Measurements from ENCODE around the gene STXBP6.

DNA sequence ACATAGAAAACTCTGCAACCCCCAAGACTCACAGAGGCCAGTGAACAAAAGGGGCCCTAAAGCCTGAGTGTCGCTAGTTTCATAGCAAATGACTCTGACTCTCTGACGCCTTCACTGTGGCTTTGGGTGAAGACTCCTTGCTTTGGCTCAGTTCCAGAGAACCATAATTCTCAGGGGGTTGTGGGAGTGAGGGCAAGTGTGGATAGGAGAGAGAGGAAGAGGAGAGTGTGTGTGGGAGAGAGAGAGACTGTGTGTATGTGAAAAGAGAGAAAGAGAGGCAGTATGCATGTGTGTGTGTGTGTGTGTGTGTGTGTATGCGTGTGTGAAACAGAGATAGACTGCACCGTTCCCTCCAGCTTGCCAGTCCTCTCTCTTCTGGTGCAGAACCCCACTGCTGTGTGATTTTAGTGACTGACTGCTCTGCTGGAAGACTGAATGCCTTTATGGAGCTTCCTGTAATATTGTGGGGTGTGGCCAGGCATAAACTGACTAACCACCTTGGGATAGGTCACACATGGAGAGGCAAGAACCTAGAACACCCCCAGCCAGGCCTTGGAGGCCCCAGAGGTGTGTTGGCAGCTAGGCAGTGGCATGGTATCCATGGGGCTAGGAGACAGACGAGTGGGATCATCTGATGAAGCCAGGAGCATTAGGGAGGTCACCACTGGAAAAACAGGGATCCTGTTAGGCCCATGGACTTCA, 45.9 kb upstream of the STXBP6 start:
- no peak for TF ChIP-seq EZH2 (IDR thresholded peaks at IDR 0.05; ENCODE audit: borderline replicate concordance, low read depth, low read length, poor library complexity, severe bottlenecking)
- TF ChIP-seq, protein P1, sequence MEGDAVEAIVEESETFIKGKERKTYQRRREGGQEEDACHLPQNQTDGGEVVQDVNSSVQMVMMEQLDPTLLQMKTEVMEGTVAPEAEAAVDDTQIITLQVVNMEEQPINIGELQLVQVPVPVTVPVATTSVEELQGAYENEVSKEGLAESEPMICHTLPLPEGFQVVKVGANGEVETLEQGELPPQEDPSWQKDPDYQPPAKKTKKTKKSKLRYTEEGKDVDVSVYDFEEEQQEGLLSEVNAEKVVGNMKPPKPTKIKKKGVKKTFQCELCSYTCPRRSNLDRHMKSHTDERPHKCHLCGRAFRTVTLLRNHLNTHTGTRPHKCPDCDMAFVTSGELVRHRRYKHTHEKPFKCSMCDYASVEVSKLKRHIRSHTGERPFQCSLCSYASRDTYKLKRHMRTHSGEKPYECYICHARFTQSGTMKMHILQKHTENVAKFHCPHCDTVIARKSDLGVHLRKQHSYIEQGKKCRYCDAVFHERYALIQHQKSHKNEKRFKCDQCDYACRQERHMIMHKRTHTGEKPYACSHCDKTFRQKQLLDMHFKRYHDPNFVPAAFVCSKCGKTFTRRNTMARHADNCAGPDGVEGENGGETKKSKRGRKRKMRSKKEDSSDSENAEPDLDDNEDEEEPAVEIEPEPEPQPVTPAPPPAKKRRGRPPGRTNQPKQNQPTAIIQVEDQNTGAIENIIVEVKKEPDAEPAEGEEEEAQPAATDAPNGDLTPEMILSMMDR (conservative IDR thresholded peaks at IDR 0.05; ENCODE audit: low read depth, low read length), result no peak
